GM21717 (cell line): ENCODE results near the gene CAMK4.

ENCODE experiments used
- ATAC-seq: cut with Tn5 transposase; IDR thresholded peaks from one replicate; pipeline ENCODE4 v1.9.1; 2021; ENCODE audit warnings: mild to moderate bottlenecking, moderate library complexity; ENCODE audit not compliant: unreplicated experiment

The CAMK4 gene

GRCh38 chr5:111472579-111472978 is 248.4 kb downstream of the CAMK4 start:
- ATAC-seq, result peak; percentile 70

DNA sequence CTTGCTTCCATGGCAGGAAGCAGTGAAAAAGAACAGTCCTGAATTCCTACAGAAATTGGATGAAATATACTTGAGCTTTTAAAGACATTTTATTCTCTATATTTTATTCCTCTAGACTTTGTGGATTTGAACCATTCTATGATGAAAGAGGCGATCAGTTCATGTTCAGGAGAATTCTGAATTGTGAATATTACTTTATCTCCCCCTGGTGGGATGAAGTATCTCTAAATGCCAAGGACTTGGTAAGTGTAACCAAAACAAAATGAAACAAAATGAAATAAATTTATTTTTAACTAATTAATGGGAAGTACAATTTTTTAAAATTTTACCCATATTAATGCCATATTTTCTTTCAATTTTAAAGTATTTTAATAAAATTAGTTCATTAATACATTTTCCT is 254.1 kb downstream of the CAMK4 start:
- ATAC-seq, result no peak

GRCh38 chr5:111478898-111479297 is 254.7 kb downstream of the CAMK4 start:
- no peak for ATAC-seq

DNA sequence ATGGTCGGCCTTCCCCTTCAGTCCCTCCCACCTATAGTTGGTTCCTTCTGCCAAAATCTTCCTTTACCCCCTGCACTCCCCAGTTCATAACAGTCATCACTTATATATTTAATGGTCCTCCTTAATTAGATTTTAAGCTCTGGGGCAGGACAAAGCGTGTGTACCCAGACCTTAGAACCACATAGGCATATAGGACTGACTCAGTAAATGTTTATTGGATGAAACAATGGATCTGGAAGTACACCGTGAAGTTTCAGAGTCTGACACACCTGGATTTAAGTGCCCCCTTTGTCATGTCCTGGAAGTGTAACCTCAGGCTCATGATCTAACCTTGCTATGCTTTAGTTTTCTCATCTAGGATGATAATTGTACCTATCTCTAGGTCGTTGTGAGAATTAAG is 256.2 kb downstream of the CAMK4 start:
- ATAC-seq, result no peak

DNA sequence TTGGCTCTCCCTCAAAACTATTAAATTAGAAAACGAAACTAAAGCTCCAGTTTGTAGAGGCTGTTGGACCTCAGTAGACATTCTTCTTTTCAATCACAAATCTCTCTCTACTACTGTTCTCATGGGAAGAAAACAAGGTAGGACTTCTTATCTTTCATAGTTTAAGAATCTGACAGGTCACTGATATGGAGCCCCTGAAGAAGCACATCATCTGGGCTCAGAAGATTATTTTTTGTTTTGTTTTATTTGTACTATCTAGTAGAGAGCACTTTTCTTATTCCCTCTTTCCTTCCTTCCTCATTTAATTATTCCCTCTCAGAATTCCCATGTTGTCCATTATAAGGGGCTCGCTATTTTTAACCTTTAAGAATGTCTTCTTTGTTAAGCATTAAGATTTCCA is 261.9 kb downstream of the CAMK4 start:
- no peak for ATAC-seq

DNA sequence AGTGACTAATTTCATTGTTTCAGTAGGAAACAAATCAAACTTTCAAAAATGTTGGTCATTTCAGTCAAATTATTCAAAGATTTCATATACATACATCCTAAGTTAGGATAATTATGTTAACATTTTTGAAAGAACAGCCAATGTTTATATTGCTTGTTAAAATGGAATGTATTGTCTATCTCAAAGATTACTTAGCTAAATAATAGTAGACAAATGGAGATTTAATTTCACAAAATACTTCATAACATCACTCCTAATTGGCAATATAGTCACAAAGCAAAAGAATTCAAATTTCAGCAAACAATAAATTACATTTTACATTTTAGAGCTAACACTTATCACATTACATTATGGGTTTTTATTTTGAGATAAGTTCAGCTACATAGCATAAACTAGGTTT is 262.7 kb downstream of the CAMK4 start:
- ATAC-seq, result no peak

GRCh38 chr5:111488353-111488752 is 264.2 kb downstream of the CAMK4 start:
- no peak for ATAC-seq

DNA sequence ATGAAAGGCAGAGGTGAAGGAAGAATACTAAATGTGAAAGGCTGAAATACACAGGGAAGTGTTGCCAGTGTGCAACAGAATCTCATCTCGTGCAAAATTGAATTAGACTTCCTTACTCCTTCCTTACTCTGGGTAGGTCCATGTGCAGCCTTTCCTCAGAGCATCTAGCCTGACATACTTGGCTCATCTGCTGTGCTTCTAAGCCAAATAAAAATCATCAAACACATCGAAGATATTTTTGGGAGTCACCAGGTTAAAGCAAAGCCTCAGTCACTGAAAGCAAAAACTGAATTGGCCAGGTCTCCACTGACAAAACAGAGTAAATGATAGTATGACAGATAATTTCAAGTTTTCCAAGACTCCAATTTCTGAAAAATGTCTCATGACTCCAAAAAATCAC is 268.8 kb downstream of the CAMK4 start:
- ATAC-seq, result no peak

DNA sequence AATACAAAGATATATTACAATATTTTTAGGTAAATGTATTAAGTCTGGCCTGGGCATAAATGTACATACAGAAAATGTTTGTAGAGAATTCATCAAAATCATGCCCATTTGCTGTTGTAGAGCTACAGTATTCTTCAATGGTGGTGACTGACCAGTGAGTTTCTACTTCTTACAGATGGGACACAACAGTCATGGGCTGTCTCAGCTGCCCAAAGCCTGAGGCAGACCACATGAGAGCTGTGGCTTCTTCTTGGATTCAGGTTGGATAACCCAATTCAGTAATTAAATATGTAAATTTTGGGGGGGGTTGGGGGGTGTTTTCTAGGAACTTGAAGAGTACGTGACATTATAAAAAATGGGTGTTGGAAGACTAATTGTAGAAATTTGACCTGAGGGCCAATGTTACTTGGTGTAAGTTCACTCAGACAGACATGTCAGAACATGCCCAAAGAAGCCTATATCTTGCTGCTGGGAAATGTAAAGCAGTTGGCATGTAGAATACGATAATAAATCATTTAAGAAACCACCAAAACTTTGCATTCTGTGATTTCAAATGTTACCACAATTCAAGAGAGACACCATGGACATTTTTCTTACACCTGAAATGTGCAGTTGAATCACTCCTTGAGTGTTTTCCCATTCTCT is 270.3 kb downstream of the CAMK4 start:
- no peak for ATAC-seq

DNA sequence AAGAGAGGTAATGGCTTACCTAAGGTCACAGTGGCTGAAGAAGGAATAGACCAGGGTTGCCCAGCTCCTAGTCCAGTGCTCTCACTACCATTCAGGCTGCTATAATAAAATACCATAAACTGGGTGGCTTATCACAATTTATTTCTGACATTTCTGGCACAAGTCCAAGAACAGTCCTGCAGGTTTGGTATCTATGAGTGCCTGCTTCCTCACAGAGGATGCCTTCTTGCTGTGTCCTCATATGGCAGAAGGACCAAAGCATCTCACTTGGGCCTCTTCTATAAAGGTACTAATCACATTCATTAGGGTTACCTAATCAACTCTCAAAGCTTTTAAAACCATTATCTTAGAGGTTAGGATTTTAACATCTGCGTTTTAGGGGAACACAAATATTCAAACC is 271.0 kb downstream of the CAMK4 start:
- no peak for ATAC-seq

- ATAC-seq, result no peak
Observed at GRCh38 chr5:111498346-111498745, 274.2 kb downstream of the CAMK4 start.

DNA sequence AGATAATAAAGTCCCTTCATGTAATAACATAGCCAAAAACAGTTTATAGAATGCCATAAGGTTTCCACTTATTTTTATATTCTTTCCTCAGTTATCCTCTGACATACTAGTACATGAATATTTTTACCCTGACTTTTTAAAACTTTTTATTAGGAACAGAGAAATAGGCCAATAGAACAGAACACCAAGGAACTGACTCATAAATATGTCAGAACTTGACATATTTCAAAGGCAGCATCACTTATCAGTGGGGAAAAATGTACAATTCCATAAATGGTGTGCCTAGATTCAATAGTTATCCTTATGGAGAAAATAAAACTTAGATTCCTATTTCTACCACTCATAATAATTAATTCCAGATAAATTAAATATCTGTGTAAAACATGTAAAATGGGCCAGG is 278.8 kb downstream of the CAMK4 start:
- no peak for ATAC-seq

DNA sequence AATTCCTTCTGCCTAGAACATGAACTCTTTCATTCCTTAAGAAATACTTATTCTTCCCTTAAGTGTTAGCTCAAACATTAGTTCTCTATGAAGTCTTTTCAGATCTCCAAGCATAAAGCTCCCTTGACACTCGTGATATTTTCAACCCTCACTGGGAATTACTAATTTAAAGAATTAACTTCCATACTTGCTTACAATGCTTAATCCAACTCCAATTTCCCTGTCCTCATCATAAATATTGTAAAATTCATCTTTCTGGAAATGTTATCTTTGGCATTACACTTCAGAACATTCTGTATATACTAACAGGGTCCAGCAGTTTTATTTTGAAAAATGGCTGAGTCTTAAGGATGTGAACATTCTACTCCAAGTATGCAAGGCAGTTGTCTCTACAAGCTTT is 280.9 kb downstream of the CAMK4 start:
- ATAC-seq, result no peak

- no peak for ATAC-seq
Observed at GRCh38 chr5:111507276-111507675, 283.1 kb downstream of the CAMK4 start.

GRCh38 chr5:111509119-111509518 is 284.9 kb downstream of the CAMK4 start:
- ATAC-seq, result no peak

DNA sequence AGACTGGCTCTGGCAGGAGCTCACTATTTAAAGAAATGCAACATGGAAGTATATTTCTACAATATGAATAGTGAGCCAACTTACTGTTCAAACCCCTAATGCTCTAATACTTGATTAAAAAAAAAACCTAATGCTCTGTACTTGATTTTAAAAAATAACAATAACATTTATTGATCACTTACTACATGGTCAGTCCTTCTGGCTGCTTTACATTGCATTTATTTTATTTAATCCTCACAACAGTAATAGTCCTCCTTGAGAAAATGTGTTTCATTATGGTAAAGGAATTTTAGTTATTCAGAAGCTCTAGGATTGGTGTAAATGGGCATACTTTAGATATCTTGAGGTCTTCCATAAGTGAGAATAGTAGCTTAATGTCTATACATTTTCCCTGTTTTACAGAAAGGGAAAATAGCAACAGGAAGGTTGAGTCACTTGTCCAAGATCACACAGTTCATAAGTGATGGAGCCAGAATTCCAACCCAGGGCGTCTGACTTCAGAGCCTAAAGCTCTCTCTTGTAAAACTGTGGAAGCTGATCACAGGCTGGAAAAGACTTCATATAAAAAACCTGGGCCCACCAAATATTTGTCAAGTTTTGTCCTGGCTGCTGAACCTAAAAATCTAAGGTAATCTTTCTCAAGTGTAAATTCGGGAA is 287.1 kb downstream of the CAMK4 start:
- ATAC-seq, result no peak

GRCh38 chr5:111511831-111512374 is 287.7 kb downstream of the CAMK4 start:
- peak; percentile 18 for ATAC-seq

GRCh38 chr5:111512375-111513130 is 288.4 kb downstream of the CAMK4 start, which contains the start of gene STARD4:
Gene STARD4, minus strand, starts transcription at chr5:111512535. Its CDS starts 5,102 bp downstream, at chr5:111507433.
- peak; percentile 95 for ATAC-seq

- ATAC-seq, result no peak
Observed at GRCh38 chr5:111513131-111513520, 288.9 kb downstream of the CAMK4 start.

GRCh38 chr5:111514087-111514486 is 289.9 kb downstream of the CAMK4 start:
- no peak for ATAC-seq

DNA sequence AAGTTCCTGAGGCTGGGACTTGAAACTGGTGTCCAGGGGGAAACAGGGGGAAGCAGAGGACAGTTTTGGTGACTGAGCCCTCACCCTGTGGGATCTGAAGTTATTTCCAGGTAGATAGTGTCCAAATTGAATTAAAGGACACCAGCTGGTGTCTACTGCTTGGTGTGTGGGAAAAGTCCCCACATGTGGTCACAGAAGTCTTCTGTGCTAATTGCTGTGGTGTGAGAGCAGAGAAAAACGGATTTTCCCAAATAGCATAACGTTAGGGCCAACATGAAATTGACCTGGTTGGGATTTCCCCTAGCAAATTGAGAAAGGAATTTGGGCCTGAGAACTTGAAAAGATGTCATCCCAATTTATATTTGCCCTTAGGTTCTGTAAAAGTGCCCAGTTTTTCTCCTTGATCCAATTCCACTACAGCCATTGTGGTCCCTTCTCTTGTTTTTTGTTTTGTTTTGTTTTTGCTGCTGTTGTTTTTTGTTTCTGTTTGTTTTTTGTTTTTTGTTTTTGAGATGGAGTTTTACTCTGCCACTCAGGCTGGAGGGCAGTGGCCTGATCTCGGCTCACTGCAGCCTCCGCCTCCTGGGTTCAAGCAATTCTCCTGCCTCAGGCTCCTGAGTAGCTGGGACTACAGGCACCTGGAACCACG is 293.8 kb downstream of the CAMK4 start:
- ATAC-seq, result peak; percentile 48
